ENCODE data around the gene CPT2.

CPT2 gene

DNA sequence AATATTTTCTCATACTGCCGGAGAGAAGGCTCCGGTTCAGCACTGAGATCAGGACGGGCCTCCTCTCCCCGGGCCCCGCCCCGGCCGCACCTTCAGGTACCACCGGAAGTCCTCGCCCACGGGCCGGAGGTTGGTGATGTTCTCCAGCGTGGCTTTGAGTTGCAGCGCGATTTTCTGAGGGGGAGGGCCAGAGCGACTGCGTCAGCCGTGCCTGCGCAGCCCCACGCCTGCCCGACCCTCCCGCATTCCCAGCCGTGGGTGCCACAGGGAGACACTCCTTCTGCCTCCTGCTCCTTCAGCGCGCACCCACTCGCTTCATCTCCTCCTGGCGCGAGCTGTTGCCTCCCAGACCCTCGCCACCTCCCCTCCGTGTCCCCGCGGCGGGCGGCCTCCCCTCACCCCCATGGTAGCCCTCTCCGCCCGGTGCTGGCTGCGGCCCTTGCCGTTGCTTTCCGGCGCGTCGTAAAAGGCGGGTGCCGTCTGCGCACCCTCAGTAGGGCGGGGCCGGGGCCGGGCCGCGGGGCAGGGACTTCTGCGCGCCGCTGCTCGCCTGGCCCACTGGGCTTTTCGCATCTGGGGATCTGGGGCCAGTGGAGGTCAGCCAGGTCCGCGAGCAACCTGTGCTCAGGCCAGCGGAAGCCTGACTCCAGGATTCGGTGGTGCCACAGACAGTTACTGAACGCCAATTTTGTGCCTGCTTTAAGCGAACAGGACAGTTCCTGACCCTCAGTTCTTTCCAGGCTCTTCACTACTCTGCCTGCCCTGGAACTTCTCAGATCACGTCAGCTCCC, 23.7 kb downstream of the CPT2 start, which contains the start of gene CZIB:
Gene CZIB (minus strand): TSS at position 464 of the 791 bp plus-strand sequence. CDS start 59 bp downstream, at position 405.
- DNase-seq, result peak; percentile 92

DNA sequence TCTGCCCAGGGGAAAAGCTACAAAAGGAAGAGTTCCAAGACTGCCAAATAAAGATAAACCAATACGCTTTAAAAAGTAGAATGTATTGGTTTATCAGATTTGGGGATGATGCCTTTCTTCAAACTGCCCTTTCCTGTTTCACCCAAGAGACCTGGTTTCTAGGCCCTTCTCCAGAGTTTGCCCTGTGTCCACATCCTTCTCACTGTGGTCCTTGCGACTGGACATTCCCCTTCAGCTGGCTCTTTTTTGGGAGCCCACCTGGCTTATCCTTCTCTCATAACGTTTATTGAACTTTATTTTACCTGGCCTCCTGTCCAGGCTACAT, 24.3 kb downstream of the CPT2 start:
- no peak for DNase-seq

DNA sequence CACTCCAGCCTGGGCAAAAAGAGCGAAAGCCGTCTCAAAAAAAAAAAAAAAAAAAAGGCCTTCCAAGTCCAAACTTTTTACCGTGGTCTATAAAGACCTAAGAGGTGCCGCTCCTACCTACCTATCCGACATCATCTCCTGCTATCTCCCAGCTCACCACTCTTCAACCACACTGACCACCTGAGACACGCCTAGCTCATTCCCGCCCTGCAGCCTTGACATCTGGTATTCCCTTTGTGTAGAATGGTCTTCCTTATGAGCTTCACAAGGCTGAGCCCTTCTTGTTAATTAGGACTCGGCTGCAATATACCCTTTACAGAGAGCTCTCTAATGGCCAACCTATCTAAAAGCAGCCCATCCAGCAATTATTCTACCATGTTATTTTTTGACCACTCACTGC, 41.0 kb downstream of the CPT2 start:
- DNase-seq, result no peak

GRCh38 chr1:53238197-53239155, 41.9 kb downstream of the CPT2 start, which contains the start of gene MAGOH:
MAGOH (minus strand) TSS chr1:53238518; CDS start chr1:53238448, 70 bp downstream.
- DNase-seq, result peak; percentile 94

GRCh38 chr1:53241828-53242227, 45.2 kb downstream of the CPT2 start:
- no peak for DNase-seq

DNA sequence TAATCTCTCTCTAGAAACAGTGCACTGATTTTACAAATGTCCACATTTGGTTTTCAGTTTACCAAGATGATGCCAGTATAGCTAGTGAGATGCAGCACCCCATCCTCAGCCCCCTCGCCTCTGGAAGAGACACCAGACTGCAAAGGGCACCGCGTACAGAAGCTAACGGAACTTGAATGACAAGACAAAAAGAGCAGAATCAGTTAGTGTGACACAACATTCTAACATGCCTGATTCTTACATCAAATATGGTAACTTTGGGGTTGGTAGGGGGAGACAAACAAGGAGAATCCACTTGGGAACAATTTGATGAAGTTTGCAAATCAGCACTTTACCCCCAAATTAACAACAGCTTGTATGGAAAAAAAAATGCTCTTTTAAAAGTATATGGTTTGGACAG, 45.8 kb downstream of the CPT2 start:
- no peak for DNase-seq

GRCh38 chr1:53244141-53244540, 47.5 kb downstream of the CPT2 start:
- no peak for DNase-seq

GRCh38 chr1:53246261-53247134, 49.9 kb downstream of the CPT2 start:
- no peak for DNase-seq

GRCh38 chr1:53249706-53250105, 53.1 kb downstream of the CPT2 start:
- peak; percentile 95 for DNase-seq

DNA sequence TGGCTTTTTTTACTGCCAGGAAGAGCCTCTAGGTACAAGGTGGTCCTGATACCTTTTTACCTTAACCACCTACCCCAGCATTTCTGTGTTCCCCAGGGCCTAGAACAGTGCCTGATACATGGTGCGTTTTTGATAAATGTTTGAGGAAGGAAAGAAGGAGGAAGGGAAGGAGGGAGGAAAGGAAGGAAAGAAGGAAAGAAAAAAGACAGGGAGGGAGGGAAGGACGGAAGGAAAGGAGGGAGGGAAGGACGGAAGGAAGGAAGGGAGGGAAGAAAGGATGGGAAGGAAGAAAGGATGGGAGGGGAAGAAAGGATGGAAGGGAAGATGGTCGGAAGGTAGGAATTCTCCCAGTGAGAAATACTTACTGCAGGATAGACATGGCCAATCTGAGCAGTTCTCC, 53.7 kb downstream of the CPT2 start:
- no peak for DNase-seq

GRCh38 chr1:53254011-53254640, 57.5 kb downstream of the CPT2 start:
- DNase-seq, result no peak

DNA sequence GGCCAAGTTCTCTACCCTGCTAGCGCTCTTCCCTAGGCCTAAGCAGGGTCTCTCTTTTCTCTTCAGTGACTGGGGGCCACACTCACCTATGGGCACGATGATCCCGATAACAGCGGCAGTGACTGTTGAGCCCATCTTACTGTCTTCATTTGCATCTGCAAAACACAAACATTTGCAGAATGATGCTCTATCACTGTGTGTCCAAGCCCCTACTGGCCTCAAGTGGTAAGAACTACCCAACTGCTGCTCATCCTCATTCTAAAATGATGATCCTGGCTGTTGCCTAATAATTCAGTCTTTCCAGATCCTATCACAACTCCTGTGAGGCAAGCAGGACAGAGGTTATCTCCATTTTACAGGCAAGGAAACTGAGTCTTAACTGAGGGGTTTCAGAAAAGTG, 58.4 kb downstream of the CPT2 start:
- no peak for DNase-seq

DNA sequence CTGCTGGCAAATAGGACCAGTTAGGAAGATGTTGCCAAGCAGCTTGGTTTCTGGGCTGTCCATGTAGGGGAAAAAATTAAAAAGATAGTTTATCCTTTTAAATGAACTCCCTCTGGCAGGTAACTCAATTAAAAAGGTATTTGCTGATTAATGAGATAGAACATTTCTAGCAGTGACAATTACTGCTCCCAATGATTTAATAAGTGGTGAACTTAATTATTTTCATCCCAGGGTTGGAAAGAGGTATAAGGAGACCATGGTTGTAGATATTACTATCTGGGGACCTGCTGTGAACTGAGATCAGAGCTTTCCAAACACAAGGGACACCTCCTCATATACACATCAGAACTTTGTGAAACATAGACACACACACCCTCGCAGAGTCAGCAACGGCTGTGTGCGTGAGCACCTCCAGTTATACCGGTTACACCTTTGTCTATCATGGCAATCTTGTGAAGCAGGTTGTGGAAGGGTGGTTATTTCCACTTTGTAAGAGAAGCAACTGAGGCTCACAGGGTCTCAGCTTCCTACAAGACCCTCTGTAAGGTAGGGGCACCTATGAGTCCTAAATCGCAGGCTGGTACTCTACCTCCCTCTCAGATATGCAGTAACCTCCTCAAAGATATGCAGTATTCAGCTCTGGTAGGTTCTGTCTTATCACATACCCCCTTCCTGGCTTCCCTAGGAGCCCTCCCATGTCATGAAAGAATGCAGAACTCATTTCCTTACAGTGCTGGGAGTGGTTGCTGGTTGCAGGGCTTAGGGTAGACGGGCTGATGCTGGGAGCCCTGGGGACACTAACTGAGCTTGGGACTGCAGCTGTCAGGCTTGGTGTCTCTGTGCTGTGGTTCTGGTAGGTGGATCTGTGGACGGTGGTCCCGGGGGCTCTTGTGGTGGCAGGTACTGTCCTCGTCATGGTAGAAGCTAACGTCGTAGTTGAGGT, 60.2 kb downstream of the CPT2 start:
- DNase-seq, result no peak

DNA sequence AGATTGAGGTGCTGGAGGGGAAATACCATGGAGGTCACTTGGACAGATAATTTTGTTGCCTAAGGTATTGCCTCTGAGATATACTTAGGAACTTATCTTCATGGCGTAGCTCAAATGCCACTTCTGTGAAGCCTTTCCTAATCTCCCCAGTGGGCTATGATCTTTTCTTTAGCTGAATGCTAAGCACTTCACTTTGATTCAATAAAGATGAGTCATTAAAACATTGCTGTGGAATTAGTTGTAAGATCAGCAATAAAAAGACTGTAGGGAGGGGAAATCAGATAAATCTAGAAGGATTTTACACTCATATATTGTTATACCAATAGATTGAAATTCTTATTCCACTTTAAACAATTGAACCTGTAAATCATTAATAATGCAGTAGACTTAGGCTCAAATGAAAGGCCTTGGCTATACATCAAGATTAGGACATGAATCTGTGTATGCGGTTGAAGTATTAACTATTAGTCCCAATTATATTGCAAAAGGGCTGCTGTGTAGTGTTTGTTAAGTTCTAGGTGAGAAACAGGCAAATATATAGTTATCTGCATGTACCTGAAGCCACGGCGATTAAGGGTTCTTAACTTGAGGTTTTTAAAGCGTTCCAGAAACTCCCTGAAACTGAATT, 60.9 kb downstream of the CPT2 start:
- DNase-seq, result no peak

DNA sequence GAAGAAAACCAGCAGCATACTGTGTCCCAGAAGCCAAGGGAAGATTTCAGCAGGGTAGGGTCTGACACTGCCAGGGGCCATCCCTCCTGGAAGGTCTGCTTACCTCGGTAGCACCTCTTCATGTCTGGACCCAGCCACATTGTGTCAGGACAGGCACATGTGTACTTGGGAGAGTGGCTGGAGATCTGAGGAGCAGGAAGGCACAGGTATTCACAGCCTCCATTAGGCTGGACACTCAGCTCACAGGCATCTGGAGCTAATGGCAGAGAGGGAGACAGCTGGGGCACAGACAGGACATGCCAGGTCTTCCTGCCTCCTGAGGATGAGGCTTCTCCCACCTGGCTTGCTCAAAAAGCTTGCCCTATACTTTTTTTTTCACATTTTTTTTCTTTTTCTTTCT, 61.6 kb downstream of the CPT2 start:
- DNase-seq, result no peak

- no peak for DNase-seq
These were observed 63.3 kb downstream of the CPT2 start for GRCh38 chr1:53259932-53260331.

DNA sequence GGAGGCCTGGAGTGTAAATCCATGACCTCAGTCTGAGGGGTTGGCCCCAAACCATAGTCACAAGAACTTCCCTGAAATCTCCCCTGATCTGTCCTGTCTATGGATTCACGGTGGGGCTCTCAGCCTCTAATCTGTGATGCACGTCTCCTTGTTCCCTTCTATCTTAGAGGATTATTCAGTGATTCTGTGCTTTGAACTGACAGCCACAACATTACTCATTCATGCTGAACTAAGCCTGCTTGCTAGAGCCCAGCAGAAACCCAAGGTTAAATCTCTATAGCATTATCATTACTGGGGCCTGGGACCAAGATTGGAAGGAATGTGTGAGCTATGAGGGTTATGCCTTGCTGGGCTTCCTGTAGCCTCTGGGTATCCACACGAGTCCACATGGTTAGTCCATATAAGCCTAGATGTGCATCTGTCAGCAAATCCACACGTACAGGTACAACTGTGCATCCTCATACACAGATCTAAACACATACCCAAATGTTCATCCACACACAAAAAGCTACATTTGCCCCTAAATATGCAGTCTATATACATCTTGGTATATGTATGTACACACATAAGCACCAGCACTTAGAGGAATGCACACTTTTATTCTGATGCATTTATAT, 64.1 kb downstream of the CPT2 start:
- no peak for DNase-seq

- no peak for DNase-seq
These were observed 65.4 kb downstream of the CPT2 start for GRCh38 chr1:53262000-53262399.
